ENCODE data around the gene KIAA2012. TPM values are rescaled to one million over a fixed set of nuclear protein-coding genes. Genes with fewer than 3 reads are reported as not detected.

KIAA2012 gene
- total and polyA plus RNA-seq, 2 of the 8 experiments (the other 6 are each of a cell fraction or from before 2014, with no cell fraction given) = not detected

DNA sequence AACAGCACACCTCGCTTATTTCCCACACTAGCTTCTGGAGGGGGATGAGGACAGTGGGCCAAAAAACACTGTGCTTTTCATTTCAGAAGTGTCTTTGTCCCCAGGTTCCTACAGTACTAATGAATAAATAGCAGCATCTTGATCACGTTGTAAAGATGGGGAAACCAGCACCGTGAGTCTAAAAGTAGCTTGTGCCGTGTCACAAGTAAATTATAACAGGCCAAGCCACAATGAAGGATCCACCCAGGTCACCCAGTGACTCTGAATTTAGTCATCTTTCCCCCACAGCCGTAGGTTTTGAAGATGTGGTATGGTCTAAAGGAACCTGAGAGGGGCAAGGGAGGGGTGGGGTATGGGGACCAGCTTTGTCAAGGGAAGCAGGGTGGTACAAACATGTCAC is 30.6 kb upstream of the KIAA2012 start (continued):
- no peak for TF ChIP-seq CHD7 (IDR thresholded peaks at IDR 0.05; ENCODE audit: insufficient replicate concordance, low read length)
- no peak for TF ChIP-seq EP300 (IDR thresholded peaks at IDR 0.05; ENCODE audit: borderline replicate concordance in 1 of 2, low read depth in 2 of 2, low read length in 2 of 2)
- TF ChIP-seq CBX8 (IDR thresholded peaks at IDR 0.05; ENCODE audit: borderline replicate concordance, low read depth, low read length) = no peak
- no peak for TF ChIP-seq SAP30 (IDR thresholded peaks at IDR 0.05; ENCODE audit: insufficient read depth, insufficient replicate concordance, low read length)

All from H1 (cell line).